Measurements from ENCODE around the gene GPRIN2.
"Not testable (repeated sequence)": the region's sequence is repeated elsewhere in the genome, so short reads cannot be mapped to it uniquely, and the experiment has no call there.

The GPRIN2 gene

DNA sequence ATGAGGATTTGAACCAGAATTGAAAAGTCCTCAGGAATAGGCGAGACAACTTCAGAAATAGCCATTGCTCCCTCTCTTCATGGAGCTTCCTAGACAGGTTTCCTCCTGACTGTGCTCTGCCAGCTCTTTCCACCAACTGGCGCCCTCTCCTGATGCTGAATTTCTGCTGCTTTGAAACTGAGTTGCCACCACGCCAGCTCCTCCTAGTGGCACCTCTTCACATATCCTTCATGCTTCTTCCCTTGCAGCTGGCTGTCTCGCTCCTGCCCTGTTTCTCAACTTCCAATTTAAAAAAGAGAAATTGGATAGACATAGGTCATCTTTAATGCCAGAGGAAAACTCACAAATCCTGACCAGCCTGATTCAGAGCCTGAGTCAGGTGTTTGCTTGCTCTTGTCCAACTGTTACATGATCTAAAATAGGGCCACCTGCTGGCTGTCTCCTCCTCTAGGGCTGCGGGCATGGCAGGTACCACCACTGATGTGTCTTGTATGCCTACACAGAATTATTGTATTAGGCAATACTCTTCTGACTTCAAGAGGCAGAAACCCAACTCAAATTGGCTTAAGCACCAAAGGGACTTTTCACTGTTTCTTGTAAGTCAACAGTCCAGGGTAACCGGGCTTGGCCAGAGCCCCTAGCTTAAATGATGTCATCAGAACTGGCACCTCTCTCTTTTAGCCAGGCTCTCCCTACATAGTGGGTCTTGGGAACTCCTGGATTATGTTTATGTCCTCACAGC, 9.3 kb upstream of the GPRIN2 start:
- not testable (repeated sequence) for DNase-seq

DNA sequence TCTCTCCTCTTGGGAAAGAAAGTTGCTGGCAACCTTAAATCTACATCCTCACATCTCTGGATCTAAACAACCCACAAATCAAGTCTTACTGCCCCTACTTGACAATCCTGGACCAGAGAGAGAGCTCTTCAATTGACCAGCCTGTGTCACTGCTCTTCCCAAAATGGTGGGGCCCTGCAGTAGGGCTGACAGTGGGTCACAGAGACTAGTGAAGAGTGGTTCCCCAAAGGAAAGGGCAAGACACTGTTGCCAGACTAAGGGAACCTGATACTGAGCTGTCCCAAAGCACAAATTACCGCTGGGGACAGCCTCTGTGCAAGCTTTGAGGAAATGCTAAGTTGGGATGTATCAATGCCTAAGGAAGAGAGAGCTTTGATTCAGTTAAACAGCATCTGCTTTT, 4.5 kb upstream of the GPRIN2 start:
- DNase-seq = no peak

DNA sequence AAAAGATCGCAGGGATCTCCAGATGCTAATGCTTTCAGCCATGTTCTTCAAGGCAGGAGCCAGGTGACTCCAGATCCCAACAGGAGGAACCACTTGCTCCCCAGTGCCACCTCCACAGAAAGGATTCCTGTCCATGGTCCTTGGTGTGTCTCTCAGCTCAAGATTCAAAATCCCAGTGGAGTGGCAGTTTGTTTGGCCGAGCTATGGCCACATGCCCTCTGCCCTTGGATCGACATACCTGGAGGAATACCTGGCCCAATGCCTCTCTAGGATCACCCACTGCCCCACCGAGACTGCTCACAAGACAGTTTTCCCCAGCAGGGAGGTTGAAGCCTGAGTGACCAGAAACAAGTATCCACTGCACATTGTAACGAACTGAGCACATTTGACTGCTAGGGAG, 3.9 kb upstream of the GPRIN2 start:
- DNase-seq = no peak

DNA sequence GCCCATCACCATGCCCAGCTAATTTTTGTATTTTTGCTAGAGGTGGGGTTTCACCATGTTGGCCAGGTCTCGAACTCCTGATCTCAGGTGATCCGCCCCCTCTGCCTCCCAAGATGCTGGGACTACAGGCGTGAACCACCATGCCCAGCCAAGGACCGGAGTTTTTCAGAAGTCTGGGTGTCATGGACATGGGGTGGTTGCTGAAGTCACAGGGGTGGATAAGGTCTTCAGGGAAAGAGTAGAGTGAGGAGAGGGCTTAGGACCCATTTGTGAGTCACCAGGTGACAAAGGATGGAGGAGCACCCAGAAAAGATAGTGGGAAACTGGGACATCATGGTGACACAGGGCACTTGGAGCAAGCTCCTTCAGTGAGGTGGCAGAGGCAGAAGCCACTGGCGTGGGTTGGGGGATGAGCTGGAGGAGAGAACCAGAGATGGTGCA, 2.8 kb upstream of the GPRIN2 start:
- DNase-seq = no peak

GRCh38 chr10:46558392-46559185, 2.1 kb upstream of the GPRIN2 start:
- no peak for DNase-seq

DNA sequence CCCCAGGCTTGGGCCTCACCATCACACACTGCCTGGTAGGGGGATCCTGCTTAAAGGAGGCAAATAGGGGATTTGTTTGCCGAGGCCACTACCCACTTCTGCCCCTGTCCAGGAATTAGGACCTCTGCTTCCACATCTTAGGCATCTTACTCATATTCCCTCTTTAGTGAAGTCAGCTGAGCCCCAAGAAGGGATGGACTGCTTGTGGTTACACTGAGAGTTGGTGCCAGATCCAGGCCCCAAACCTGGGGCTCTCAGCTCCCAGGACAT, 1.6 kb upstream of the GPRIN2 start:
- no peak for DNase-seq

GRCh38 chr10:46557319-46558121, 1.1 kb upstream of the GPRIN2 start:
- DNase-seq = no peak

DNA sequence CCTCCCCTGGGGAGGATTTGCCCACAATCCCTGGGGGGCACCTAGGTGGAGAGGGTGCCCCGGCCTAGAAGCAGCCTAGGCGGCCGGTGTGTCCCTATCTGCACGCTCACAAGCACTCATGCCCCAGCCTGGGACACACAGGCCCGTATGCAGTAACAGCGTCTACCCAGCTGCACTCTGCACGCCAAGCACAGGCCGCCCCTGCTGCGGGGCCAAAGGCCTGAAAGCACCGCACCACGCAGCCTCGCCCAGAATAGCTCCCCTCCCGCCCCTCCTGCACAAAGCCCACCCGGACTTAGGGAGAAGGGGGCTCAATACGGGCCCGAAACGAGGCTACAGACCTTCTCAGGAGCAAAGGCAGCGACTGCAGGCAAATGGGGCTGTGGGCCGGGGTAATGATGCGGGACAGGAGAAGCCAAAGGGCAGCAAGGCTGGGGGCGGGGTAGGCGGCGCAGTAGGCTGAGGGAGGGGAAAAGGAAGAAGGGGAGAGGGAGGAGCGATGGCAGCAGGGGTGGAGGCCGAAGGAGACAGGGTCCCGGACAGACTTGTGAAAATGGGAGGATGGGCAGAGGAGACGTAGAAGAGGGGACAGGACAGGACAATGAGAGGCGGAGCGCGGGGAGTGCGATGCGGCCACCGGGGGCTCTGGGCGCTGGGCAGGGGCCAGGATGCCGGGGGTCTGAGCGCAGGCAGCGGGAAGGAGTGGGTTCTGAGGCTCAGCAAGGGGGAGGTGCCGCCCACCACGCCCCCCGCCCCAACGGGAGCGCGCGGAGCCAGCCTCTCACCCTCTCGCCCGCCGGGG, 544 bp downstream of the GPRIN2 start:
- no peak for DNase-seq

- DNase-seq = no peak
Observed at GRCh38 chr10:46555366-46555712, 1.1 kb downstream of the GPRIN2 start.

DNA sequence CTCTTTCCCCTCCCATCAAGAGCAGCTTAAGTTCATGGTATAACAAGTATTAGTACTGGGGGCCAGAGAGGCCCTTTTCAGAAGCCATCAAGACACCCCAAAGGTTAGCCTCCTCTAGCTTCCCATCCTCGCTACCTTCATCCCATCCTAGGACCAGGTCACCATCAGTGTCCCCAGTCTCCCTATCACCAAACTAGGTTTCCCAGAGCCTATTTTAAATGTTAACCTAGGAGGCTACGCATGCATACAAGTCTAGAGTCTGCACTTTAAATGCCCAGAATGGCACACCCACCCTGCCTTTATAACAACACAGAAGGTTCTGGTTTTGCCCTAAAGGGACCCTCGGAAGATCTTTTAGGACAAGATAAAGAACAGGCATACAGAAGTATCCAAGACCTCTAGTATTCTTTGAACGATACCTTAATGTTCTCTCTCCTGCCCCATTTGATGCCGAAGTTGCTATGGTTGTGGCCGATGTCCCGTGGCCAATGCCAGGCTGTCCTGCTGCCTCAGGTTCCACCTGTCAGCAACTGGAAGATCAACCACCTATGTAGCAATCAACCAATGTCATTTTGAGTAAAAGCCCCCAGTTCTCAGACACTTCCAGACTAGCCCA, 2.2 kb downstream of the GPRIN2 start:
- DNase-seq = no peak

GRCh38 chr10:46553238-46554049, 3.0 kb downstream of the GPRIN2 start:
- DNase-seq = no peak

GRCh38 chr10:46552526-46553237, 3.8 kb downstream of the GPRIN2 start:
- DNase-seq = no peak

DNA sequence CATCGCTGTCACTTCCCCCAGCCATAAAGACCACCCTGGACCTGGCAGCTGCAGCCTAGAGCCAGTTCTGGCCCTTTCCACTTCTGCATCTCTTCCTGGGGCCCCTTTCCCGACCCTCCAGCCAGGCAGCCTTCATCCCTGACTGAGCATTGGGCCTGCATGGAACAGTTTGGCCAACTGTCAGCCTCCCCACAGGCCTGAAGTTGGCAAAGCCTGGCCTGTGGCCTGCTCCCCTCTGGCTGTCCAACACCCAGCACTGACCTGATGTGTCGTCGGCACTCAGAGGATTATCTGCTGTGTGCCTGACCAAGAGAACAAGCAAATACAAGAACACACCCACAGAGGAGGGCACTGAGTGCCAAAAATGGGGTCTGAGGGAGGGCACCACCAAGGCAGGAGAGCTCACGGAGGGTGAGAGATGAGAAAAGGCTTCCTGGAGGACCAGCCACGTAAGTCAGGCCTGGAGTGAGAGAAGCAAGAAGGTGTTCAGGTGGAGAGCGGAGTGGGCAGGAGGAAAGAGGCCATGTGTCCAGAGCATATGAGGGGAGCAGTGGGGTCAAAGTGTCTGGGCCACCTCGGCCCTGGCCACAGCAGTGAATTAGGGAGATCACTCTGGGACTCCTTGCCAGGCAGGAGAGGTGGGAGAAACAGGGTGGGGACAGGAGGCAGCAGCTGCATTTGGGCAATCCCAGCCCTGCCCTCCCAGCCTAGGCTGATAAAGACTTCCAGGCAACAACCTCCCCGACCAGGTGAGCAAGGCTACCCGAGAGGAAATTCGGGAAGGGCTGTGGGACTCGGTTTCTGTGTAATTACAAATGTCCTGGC, 4.5 kb downstream of the GPRIN2 start:
- no peak for DNase-seq

DNA sequence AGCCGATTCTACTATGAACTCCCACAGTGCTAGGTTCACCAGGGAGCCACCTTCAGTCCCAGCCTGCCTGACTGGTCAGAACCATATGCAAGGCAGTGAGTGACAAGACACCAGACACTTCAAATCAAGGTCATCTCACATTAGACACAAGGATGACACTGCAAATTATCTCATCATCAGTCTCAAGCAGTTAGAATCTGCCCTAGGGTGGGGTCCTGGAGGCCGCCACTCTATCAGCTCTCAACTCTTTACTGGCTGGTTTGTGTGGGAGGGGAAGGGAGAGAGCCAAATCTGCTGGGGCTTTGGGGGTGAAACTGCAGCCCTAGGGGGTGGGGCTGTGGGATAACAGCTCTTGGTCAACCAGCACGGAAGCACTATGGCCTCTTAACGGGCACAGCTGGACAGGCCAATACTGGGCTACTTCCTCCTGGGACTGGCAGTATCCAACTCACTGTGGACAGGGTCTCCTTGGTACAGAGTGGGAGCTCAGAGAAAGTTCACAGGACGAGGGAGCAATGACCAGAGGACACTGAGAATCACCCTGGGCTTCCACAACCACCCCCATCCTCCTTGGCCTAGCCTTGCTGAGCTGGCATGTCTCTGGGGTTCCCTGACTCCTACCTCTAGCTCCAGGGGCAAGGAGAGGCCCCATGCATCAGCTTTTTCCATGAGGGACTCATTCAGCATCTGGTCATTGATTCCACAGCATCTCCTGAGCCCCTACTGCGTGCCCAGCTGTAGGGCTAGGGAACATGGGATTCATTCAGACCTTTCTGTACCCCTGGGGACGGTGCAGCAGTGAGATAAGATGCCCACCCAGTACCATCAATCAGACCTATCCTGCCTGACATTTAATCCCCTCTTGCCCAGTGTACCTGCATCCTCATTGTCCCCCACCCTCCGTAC, 5.4 kb downstream of the GPRIN2 start:
- no peak for DNase-seq

- DNase-seq = no peak
Observed at GRCh38 chr10:46550076-46550790, 6.2 kb downstream of the GPRIN2 start.

DNA sequence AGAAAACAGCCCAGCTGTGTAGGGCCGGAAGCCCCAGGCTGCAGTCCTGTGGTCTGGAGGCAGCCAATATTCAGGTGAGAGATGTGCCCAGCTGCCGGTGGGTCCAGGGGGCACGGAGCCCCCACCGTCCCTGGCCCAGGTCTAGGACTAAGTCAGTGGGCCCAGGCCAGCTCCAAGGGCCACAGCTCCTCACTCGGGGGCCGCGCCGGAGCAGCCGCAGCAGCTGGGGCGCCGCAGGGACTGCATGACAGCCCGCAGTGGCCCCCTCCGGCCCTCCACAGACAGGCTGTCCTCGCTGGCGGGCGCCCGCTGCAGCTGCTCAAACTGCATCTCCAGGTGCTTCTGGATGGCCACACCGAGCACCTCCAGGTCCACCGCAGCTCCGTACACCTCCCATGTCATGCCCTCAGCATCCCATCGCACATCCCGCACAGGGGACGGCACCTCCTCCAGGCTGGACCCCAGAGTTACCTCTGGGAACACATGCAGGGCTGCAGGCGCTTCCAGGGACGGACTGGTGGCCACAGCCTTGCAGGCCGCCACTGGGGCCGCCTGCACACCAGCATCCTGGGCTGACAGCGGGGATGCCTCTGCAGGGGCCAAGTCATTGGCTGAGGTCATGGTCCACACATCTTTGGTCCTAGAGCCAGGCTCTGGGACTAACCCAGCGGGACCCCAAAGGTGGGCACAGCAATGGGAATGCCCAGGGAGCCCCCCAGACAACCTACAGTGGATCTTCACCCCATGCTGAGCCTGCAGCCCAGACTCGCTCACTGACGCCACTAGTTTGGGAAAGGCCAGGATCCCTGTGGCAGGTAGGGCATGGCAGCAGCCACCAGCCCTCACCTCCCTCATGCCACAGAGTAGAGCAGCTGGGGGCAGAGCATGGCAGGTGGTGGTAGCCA, 7.0 kb downstream of the GPRIN2 start:
- no peak for DNase-seq

- no peak for DNase-seq
Observed at GRCh38 chr10:46548498-46549090, 7.9 kb downstream of the GPRIN2 start.

All from NCI-H187 (cell line).